WTC11 (cell line): ENCODE data around the gene ARHGEF39. TPM values are rescaled to one million over a fixed set of nuclear protein-coding genes. Genes with fewer than 3 reads are reported as not detected.

ENCODE experiments used
- ATAC-seq: fragments of 200-7000 bp; cut with Tn5 transposase; 2 replicates; pipeline ENCODE4 v1.10.0; 2021; ENCODE audit warnings: mild to moderate bottlenecking, moderate library complexity
- CTCF ChIA-PET: fragments of 300-600 bp; sonication (Branson Sonifier 250); formaldehyde crosslinking; loops from one replicate; lab custom pipeline; 2021; ENCODE audit warnings: antibody characterized with exemption; lab: Charles Lee
- POLR2A ChIA-PET: fragments of 350-600 bp; sonication (Branson Sonifier 250); formaldehyde crosslinking; loops from one replicate; lab custom pipeline; 2021; ENCODE audit warnings: antibody characterized with exemption; lab: Charles Lee
- DNase-seq: peaks from one replicate; pipeline ENCODE4 v3.0.0; 2021; ENCODE audit warnings: low spot score
- H3K27ac Mint-ChIP-seq: 2 replicates; pipeline ENCODE4 v1.8.0; 2021; ENCODE audit warnings: mixed read lengths
- H3K27me3 Mint-ChIP-seq: 2 replicates; pipeline ENCODE4 v1.8.0; 2021; ENCODE audit warnings: low read depth, mild to moderate bottlenecking, moderate library complexity, mixed read lengths
- H3K36me3 Mint-ChIP-seq: 2 replicates; pipeline ENCODE4 v1.8.0; 2021; ENCODE audit warnings: mixed read lengths
- H3K4me1 Mint-ChIP-seq: 2 replicates; pipeline ENCODE4 v1.8.0; 2022; ENCODE audit warnings: mixed read lengths
- H3K4me3 Mint-ChIP-seq: 2 replicates; pipeline ENCODE4 v1.8.0; 2021; ENCODE audit warnings: mild to moderate bottlenecking, moderate library complexity, mixed read lengths
- H3K9me3 Mint-ChIP-seq: 2 replicates; pipeline ENCODE4 v1.8.0; 2021; ENCODE audit warnings: mixed read lengths
- ARID4B ChIP-seq: sonication (generic); formaldehyde crosslinking; IDR thresholded peaks from 2 replicates; pipeline ENCODE4 v1.8.0; 2023; ENCODE audit warnings: missing genetic modification reagents, mild to moderate bottlenecking, borderline replicate concordance
- CBFB ChIP-seq: sonication (generic); formaldehyde crosslinking; IDR thresholded peaks from 2 replicates; pipeline ENCODE4 v1.8.1; 2022; ENCODE audit warnings: mild to moderate bottlenecking, low read depth, missing genetic modification reagents
- E2F1 ChIP-seq: sonication (generic); formaldehyde crosslinking; IDR thresholded peaks from 2 replicates; pipeline ENCODE4 v1.8.0; 2022; ENCODE audit warnings: mild to moderate bottlenecking, missing genetic modification reagents
- ETV6 ChIP-seq: sonication (generic); formaldehyde crosslinking; IDR thresholded peaks from 2 replicates; pipeline ENCODE4 v1.8.1; 2022; ENCODE audit warnings: mild to moderate bottlenecking, missing genetic modification reagents
- FOXP1 ChIP-seq: sonication (generic); formaldehyde crosslinking; IDR thresholded peaks from 2 replicates; pipeline ENCODE4 v1.8.0; 2022; ENCODE audit warnings: missing genetic modification reagents, mild to moderate bottlenecking, moderate library complexity, borderline replicate concordance
- GRHL2 ChIP-seq: fragments of 250-450 bp; sonication (Bioruptor Pico); IDR thresholded peaks from 2 replicates; pipeline ENCODE4 v1.8.0; 2022; ENCODE audit warnings: mild to moderate bottlenecking, moderate library complexity; ENCODE audit not compliant: insufficient replicate concordance, severe bottlenecking
- GTF2I ChIP-seq: fragments of 250-450 bp; sonication (Bioruptor Pico); conservative IDR thresholded peaks from 2 replicates; pipeline ENCODE4 v1.4.0; 2021; ENCODE audit warnings: mild to moderate bottlenecking
- JAZF1 ChIP-seq: fragments of 250-450 bp; sonication (Bioruptor Pico); IDR thresholded peaks from 2 replicates; pipeline ENCODE4 v1.9.0; 2021; ENCODE audit warnings: moderate library complexity, mild to moderate bottlenecking, inconsistent platforms
- JUN ChIP-seq: sonication (generic); formaldehyde crosslinking; IDR thresholded peaks from 2 replicates; pipeline ENCODE4 v1.8.0; 2023; ENCODE audit warnings: mild to moderate bottlenecking, missing genetic modification reagents
- NFATC4 ChIP-seq: fragments of 250-450 bp; sonication (Bioruptor Pico); IDR thresholded peaks from 2 replicates; pipeline ENCODE4 v1.9.0; 2021; ENCODE audit warnings: mild to moderate bottlenecking
- NFE2L1 ChIP-seq: sonication (generic); formaldehyde crosslinking; IDR thresholded peaks from 2 replicates; pipeline ENCODE4 v1.8.1; 2023; ENCODE audit warnings: missing genetic modification reagents
- NR1H2 ChIP-seq: sonication (generic); formaldehyde crosslinking; IDR thresholded peaks from 2 replicates; pipeline ENCODE4 v1.9.0; 2021; ENCODE audit warnings: mild to moderate bottlenecking, moderate library complexity, missing genetic modification reagents
- NR2C2 ChIP-seq: sonication (generic); formaldehyde crosslinking; IDR thresholded peaks from 2 replicates; pipeline ENCODE4 v1.8.0; 2022; ENCODE audit warnings: mild to moderate bottlenecking, missing genetic modification reagents
- OVOL2 ChIP-seq: fragments of 250-450 bp; sonication (Bioruptor Pico); IDR thresholded peaks from 2 replicates; pipeline ENCODE4 v1.9.0; 2021; ENCODE audit warnings: mild to moderate bottlenecking, borderline replicate concordance
- RELA ChIP-seq: sonication (generic); formaldehyde crosslinking; IDR thresholded peaks from 2 replicates; pipeline ENCODE4 v1.8.1; 2022; ENCODE audit warnings: missing genetic modification reagents, mild to moderate bottlenecking, borderline replicate concordance
- SMAD3 ChIP-seq: sonication (generic); formaldehyde crosslinking; IDR thresholded peaks from 2 replicates; pipeline ENCODE4 v1.8.0; 2022; ENCODE audit warnings: missing genetic modification reagents, mild to moderate bottlenecking, borderline replicate concordance
- SMAD4 ChIP-seq: sonication (generic); formaldehyde crosslinking; IDR thresholded peaks from 2 replicates; pipeline ENCODE4 v1.8.0; 2022; ENCODE audit warnings: mild to moderate bottlenecking, missing genetic modification reagents
- USF2 ChIP-seq: sonication (generic); formaldehyde crosslinking; IDR thresholded peaks from 2 replicates; pipeline ENCODE4 v1.8.1; 2023; ENCODE audit warnings: mild to moderate bottlenecking, missing genetic modification reagents, moderate library complexity
- ZBTB43 ChIP-seq: sonication (generic); formaldehyde crosslinking; IDR thresholded peaks from 2 replicates; pipeline ENCODE4 v1.8.1; 2023; ENCODE audit warnings: mild to moderate bottlenecking, missing genetic modification reagents
- ZMAT4 ChIP-seq: fragments of 250-450 bp; sonication (Bioruptor Pico); IDR thresholded peaks from 2 replicates; pipeline ENCODE4 v1.9.0; 2021; ENCODE audit warnings: mild to moderate bottlenecking
- ZNF138 ChIP-seq: sonication (generic); formaldehyde crosslinking; conservative IDR thresholded peaks from 2 replicates; pipeline ENCODE4 v1.8.1; 2022; ENCODE audit warnings: mild to moderate bottlenecking, moderate library complexity, missing genetic modification reagents
- ZNF232 ChIP-seq: sonication (generic); formaldehyde crosslinking; IDR thresholded peaks from 2 replicates; pipeline ENCODE4 v1.8.0; 2022; ENCODE audit warnings: mild to moderate bottlenecking, missing genetic modification reagents
- ZNF423 ChIP-seq: fragments of 250-450 bp; sonication (Bioruptor Pico); IDR thresholded peaks from 2 replicates; pipeline ENCODE4 v2.1.2; 2022; ENCODE audit warnings: mild to moderate bottlenecking, moderate library complexity
- ZNF532 ChIP-seq: fragments of 250-450 bp; sonication (Bioruptor Pico); IDR thresholded peaks from 2 replicates; pipeline ENCODE4 v1.9.0; 2021; ENCODE audit warnings: mild to moderate bottlenecking, borderline replicate concordance
- ZNF671 ChIP-seq: fragments of 250-450 bp; sonication (Bioruptor Pico); IDR thresholded peaks from 2 replicates; pipeline ENCODE4 v1.8.0; 2021; ENCODE audit warnings: mild to moderate bottlenecking
- total RNA-seq: library from RNA; stranded (reverse); gene quantifications from 3 replicates; pipeline ENCODE4 v1.2.3, GENCODE V29; 2021

ARHGEF39 gene
- total RNA-seq, 1 experiment from 2014 or later, result 23.8 TPM

GRCh38 chr9:35636135-35636876, 28.7 kb downstream of the ARHGEF39 start:
- H3K4me1 Mint-ChIP-seq, result no peaks in the 10 kb centered on the region
- no peak overlapping the region for H3K4me3 Mint-ChIP-seq
- H3K36me3 Mint-ChIP-seq, result peaks cover 13% of the 10 kb centered on the region
- H3K27ac Mint-ChIP-seq, result no peak overlapping the region
- POLR2A ChIA-PET, result no interaction called here
- ATAC-seq (no peak), DNase-seq (no peak)
- H3K27me3 Mint-ChIP-seq, result peaks cover 11% of the 10 kb centered on the region
- CTCF ChIA-PET, result no interaction called here
- TF ChIP-seq ZNF532 (CRISPR knock-in tag) (no peak), ETV6 (CRISPR knock-in tag) (no peak), RELA (no peak), ZNF671 (CRISPR knock-in tag) (no peak), NR2C2 (CRISPR knock-in tag) (no peak), GRHL2 (CRISPR knock-in tag) (no peak), SMAD4 (CRISPR knock-in tag) (no peak), JUN (CRISPR knock-in tag) (no peak), JAZF1 (no peak), OVOL2 (no peak), NFE2L1 (no peak), CBFB (CRISPR knock-in tag) (no peak), ZNF232 (no peak), ZNF138 (CRISPR knock-in tag) (no peak), ZNF423 (CRISPR knock-in tag) (no peak), ZBTB43 (no peak), USF2 (CRISPR knock-in tag) (no peak), SMAD3 (CRISPR knock-in tag) (no peak), GTF2I (CRISPR knock-in tag) (no peak), NFATC4 (CRISPR knock-in tag) (no peak)
- H3K9me3 Mint-ChIP-seq, result peaks cover 26% of the 10 kb centered on the region

- H3K4me3 Mint-ChIP-seq, result no peak overlapping the region
- POLR2A ChIA-PET, result no interaction called here
- peaks cover 22% of the 10 kb centered on the region for H3K9me3 Mint-ChIP-seq
- ATAC-seq (no peak), DNase-seq (no peak)
- CTCF ChIA-PET, result interaction anchor here (0.7 kb wide), 1 partner anchor 25 kb away, joined by 6 read pairs; no protein-coding TSS in a partner anchor
- H3K27ac Mint-ChIP-seq, result no peak overlapping the region
- peaks cover 11% of the 10 kb centered on the region for H3K27me3 Mint-ChIP-seq
- H3K4me1 Mint-ChIP-seq, result no peaks in the 10 kb centered on the region
- peaks cover 8% of the 10 kb centered on the region for H3K36me3 Mint-ChIP-seq
- TF ChIP-seq E2F1 (CRISPR knock-in tag) (no peak), ZNF232 (no peak), SMAD3 (CRISPR knock-in tag) (no peak), ZMAT4 (CRISPR knock-in tag) (no peak), ETV6 (CRISPR knock-in tag) (no peak), ARID4B (CRISPR knock-in tag) (no peak), FOXP1 (no peak), ZNF423 (CRISPR knock-in tag) (no peak), NR1H2 (no peak)
Measured at GRCh38 chr9:35635730-35636129, 29.3 kb downstream of the ARHGEF39 start.
